PC-9 (cell line): Measurements from ENCODE around the gene NFASC. TPM values are rescaled to one million over a fixed set of nuclear protein-coding genes. Genes with fewer than 3 reads are reported as not detected.

Source experiments
- BruUV-seq: library from RNA; stranded (reverse); fragments of 400-500 nt; replicated peaks from 2 replicates; lab custom pipeline; 2021; lab: Mats Ljungman, UMichigan
- CTCF ChIA-PET: fragments of 300-600 bp; sonication (Branson Sonifier 250); formaldehyde crosslinking; loops from one replicate; lab custom pipeline; 2022; ENCODE audit warnings: antibody characterized with exemption; lab: Charles Lee
- POLR2A ChIA-PET: fragments of 300-600 bp; sonication (Branson Sonifier 250); formaldehyde crosslinking; loops from one replicate; lab custom pipeline; 2022; ENCODE audit warnings: antibody characterized with exemption; ENCODE audit not compliant: unreplicated experiment; lab: Charles Lee
- DNase-seq, 2 experiments: peaks; one replicate each; pipeline versions ENCODE4 v3.0.0 to v3.0.0-alpha.2; 2015 to 2022; ENCODE audit warnings: mixed read lengths in 1 of 2
- H2AFZ ChIP-seq: fragments of 200-600 bp; sonication (generic); 2 replicates; pipeline ENCODE4 v1.8.1; 2017; ENCODE audit warnings: antibody characterized with exemption
- H3F3A ChIP-seq: fragments of 200-600 bp; sonication (generic); 2 replicates; pipeline ENCODE4 v1.8.1; 2017; ENCODE audit warnings: antibody characterized with exemption, mild to moderate bottlenecking, low read depth; ENCODE audit not compliant: insufficient read depth
- H3K27ac ChIP-seq: fragments of 200-600 bp; sonication (generic); 2 replicates; pipeline ENCODE4 v1.6.1; 2016; ENCODE audit warnings: mixed run types
- H3K27me3 ChIP-seq: fragments of 200-600 bp; sonication (generic); 2 replicates; pipeline ENCODE4 v1.6.1; 2016; ENCODE audit warnings: low read depth, mixed run types; ENCODE audit not compliant: insufficient read depth
- H3K36me3 ChIP-seq: fragments of 200-600 bp; sonication (generic); 2 replicates; pipeline ENCODE4 v1.6.1; 2016; ENCODE audit warnings: low read depth, mixed run types
- H3K4me1 ChIP-seq: fragments of 200-600 bp; sonication (generic); replicated peaks from 2 replicates; pipeline ENCODE4 v1.6.1; 2016; ENCODE audit warnings: mixed run types; ENCODE audit not compliant: insufficient read depth
- H3K4me2 ChIP-seq: fragments of 200-600 bp; sonication (generic); 2 replicates; pipeline ENCODE4 v1.6.1; 2017; ENCODE audit warnings: mixed run types
- H3K4me3 ChIP-seq: fragments of 200-600 bp; sonication (generic); 2 replicates; pipeline ENCODE4 v1.6.1; 2016; ENCODE audit warnings: mixed run types
- H3K79me2 ChIP-seq: fragments of 200-600 bp; sonication (generic); 2 replicates; pipeline ENCODE4 v1.6.1; 2017; ENCODE audit warnings: low read depth, mixed run types
- H3K9me2 ChIP-seq: fragments of 200-600 bp; sonication (generic); 2 replicates; pipeline ENCODE4 v1.8.1; 2017; ENCODE audit warnings: mild to moderate bottlenecking; ENCODE audit not compliant: insufficient read depth
- H3K9me3 ChIP-seq: fragments of 200-600 bp; sonication (generic); 2 replicates; pipeline ENCODE4 v1.8.1; 2016; ENCODE audit warnings: low read depth; ENCODE audit not compliant: insufficient read depth
- H4K20me1 ChIP-seq: fragments of 200-600 bp; sonication (generic); 2 replicates; pipeline ENCODE4 v1.8.1; 2017; ENCODE audit not compliant: insufficient read depth
- CTCF ChIP-seq: fragments of 200-600 bp; sonication (generic); conservative IDR thresholded peaks from 2 replicates; pipeline ENCODE4 v1.6.1; 2017; ENCODE audit warnings: mixed run types, antibody characterized with exemption, mild to moderate bottlenecking, moderate library complexity
- EZH2 ChIP-seq: fragments of 200-600 bp; sonication (generic); IDR thresholded peaks from 2 replicates; pipeline ENCODE4 v1.8.0; 2017; ENCODE audit warnings: antibody characterized with exemption, low read depth
- intact Hi-C: fragments of 100-400 bp; cut with micrococcal nuclease; formaldehyde crosslinking; loops from one replicate; pipeline ENCODE4 v1.10.0; 2022; ENCODE audit not compliant: unreplicated experiment
- total RNA-seq: library from RNA; stranded (reverse); gene quantifications from 2 replicates; pipeline ENCODE4 v1.2.3, GENCODE V29; 2021

The NFASC gene
- total RNA-seq, 1 experiment from 2014 or later, result not detected

GRCh38 chr1:204837440-204838084 is 33.1 kb upstream of the NFASC start:
- Histone ChIP-seq H3K27ac (no peak overlapping the region), H3K79me2 (no peaks in the 10 kb centered on the region), H2AFZ (no peak overlapping the region), H3K4me1 (no peaks in the 10 kb centered on the region), H3F3A (no peaks in the 10 kb centered on the region), H3K9me3 (no peaks in the 10 kb centered on the region), H3K27me3 (peaks cover 25% of the 10 kb centered on the region), H4K20me1 (no peaks in the 10 kb centered on the region), H3K36me3 (no peaks in the 10 kb centered on the region), H3K9me2 (no peaks in the 10 kb centered on the region), H3K4me3 (no peak overlapping the region), H3K4me2 (no peak overlapping the region)
- intact Hi-C loops, result no loop called here
- no peak for TF ChIP-seq CTCF
- TF ChIP-seq EZH2, result no peak
- CTCF ChIA-PET, result interaction anchor here (0.9 kb wide), 1 partner anchor 74 kb away, joined by 3 read pairs; no protein-coding TSS in a partner anchor
- peak in 1 of 2 experiments; percentile 33 for DNase-seq
- POLR2A ChIA-PET, result no interaction called here
- BruUV-seq, result no TSS peak

- Histone ChIP-seq H3K79me2 (no peaks in the 10 kb centered on the region), H3K9me3 (no peaks in the 10 kb centered on the region), H3K36me3 (no peaks in the 10 kb centered on the region), H4K20me1 (no peaks in the 10 kb centered on the region), H3K4me2 (no peak overlapping the region), H3K9me2 (no peaks in the 10 kb centered on the region), H3K4me1 (no peaks in the 10 kb centered on the region), H3K27ac (no peak overlapping the region), H3F3A (no peaks in the 10 kb centered on the region), H3K27me3 (peaks cover 51% of the 10 kb centered on the region), H3K4me3 (no peak overlapping the region), H2AFZ (no peak overlapping the region)
- DNase-seq, result no peak
- TF ChIP-seq EZH2 (no peak), CTCF (no peak)
- intact Hi-C loops, result no loop called here
- ChIA-PET POLR2A (no interaction called here), CTCF (no interaction called here)
- no TSS peak for BruUV-seq
These were observed 29.3 kb upstream of the NFASC start for GRCh38 chr1:204841316-204841715.

- H3F3A ChIP-seq, result no peaks in the 10 kb centered on the region
- H3K27ac ChIP-seq, result no peak overlapping the region
- CTCF ChIA-PET, result no interaction called here
- POLR2A ChIA-PET, result no interaction called here
- no peak overlapping the region for H3K4me3 ChIP-seq
- intact Hi-C loops, result no loop called here
- no peaks in the 10 kb centered on the region for H3K4me1 ChIP-seq
- H4K20me1 ChIP-seq, result no peaks in the 10 kb centered on the region
- no peak for DNase-seq
- TF ChIP-seq EZH2, result no peak
- no peak for TF ChIP-seq CTCF
- H3K36me3 ChIP-seq, result no peaks in the 10 kb centered on the region
- BruUV-seq, result no TSS peak
- H3K9me3 ChIP-seq, result no peaks in the 10 kb centered on the region
- H3K27me3 ChIP-seq, result peaks cover 53% of the 10 kb centered on the region
- H3K9me2 ChIP-seq, result no peaks in the 10 kb centered on the region
- no peak overlapping the region for H2AFZ ChIP-seq
- H3K79me2 ChIP-seq, result no peaks in the 10 kb centered on the region
- H3K4me2 ChIP-seq, result no peak overlapping the region
These were observed 28.9 kb upstream of the NFASC start for GRCh38 chr1:204841798-204842197.
